HG03280 (cell line): Measurements from ENCODE around the gene ACAP2.
"Not testable (repeated sequence)": the region's sequence is repeated elsewhere in the genome, so short reads cannot be mapped to it uniquely, and the experiment has no call there.

ENCODE experiments used
- ATAC-seq: cut with Tn5 transposase; IDR thresholded peaks from one replicate; pipeline ENCODE4 v1.9.1; 2021; ENCODE audit warnings: mild to moderate bottlenecking, moderate library complexity; ENCODE audit not compliant: unreplicated experiment

Gene ACAP2

GRCh38 chr3:195296662-195297061 is 146.2 kb downstream of the ACAP2 start:
- no peak for ATAC-seq

GRCh38 chr3:195291121-195291520 is 151.7 kb downstream of the ACAP2 start:
- ATAC-seq = no peak

- ATAC-seq = not testable (repeated sequence)
These were observed 152.2 kb downstream of the ACAP2 start for GRCh38 chr3:195290643-195291042.

GRCh38 chr3:195286115-195286872 is 156.5 kb downstream of the ACAP2 start:
- no peak for ATAC-seq

GRCh38 chr3:195285372-195285771 is 157.4 kb downstream of the ACAP2 start:
- no peak for ATAC-seq

GRCh38 chr3:195284842-195285241 is 158.0 kb downstream of the ACAP2 start:
- ATAC-seq = no peak

GRCh38 chr3:195282961-195283360 is 159.9 kb downstream of the ACAP2 start:
- ATAC-seq = no peak

- no peak for ATAC-seq
These were observed 168.4 kb downstream of the ACAP2 start for GRCh38 chr3:195274259-195274966.

GRCh38 chr3:195271410-195272243 is 171.2 kb downstream of the ACAP2 start:
- ATAC-seq = peak; percentile 63

GRCh38 chr3:195270817-195271409 is 171.9 kb downstream of the ACAP2 start, which contains the start of gene XXYLT1:
TSS of gene XXYLT1 (minus strand) at chr3:195271159. CDS start at chr3:195271058, 101 bp downstream.
- ATAC-seq = peak; percentile 80

- ATAC-seq = peak; percentile 24
These were observed 172.6 kb downstream of the ACAP2 start for GRCh38 chr3:195270079-195270816.

- no peak for ATAC-seq
These were observed 173.3 kb downstream of the ACAP2 start for GRCh38 chr3:195269375-195270078.

GRCh38 chr3:195268576-195269309 is 174.1 kb downstream of the ACAP2 start:
- no peak for ATAC-seq

GRCh38 chr3:195267096-195267495 is 175.7 kb downstream of the ACAP2 start:
- no peak for ATAC-seq

- ATAC-seq = no peak
These were observed 176.4 kb downstream of the ACAP2 start for GRCh38 chr3:195266428-195266827.

- ATAC-seq = no peak
These were observed 177.3 kb downstream of the ACAP2 start for GRCh38 chr3:195265363-195265976.

GRCh38 chr3:195263925-195264600 is 178.8 kb downstream of the ACAP2 start:
- no peak for ATAC-seq
